GM12878 (cell line): Measurements from ENCODE around the gene MYO3B. TPM values are rescaled to one million over a fixed set of nuclear protein-coding genes. Genes with fewer than 3 reads are reported as not detected.

ENCODE experiments used
- ATAC-seq: fragments of 200-7000 bp; cut with Tn5 transposase; 3 replicates; pipeline ENCODE4 v1.9.1; 2020; ENCODE audit warnings: mild to moderate bottlenecking, moderate library complexity
- BruUV-seq: library from RNA; stranded (reverse); fragments of 400-500 nt; replicated peaks from 2 replicates; lab custom pipeline; 2021; lab: Mats Ljungman, UMichigan
- CTCF ChIA-PET: fragments of 300-600 bp; sonication (Branson Sonifier 250); formaldehyde crosslinking; extraction: SDS; loops from one replicate; lab custom pipeline; 2021; ENCODE audit warnings: inconsistent platforms; lab: Yijun Ruan, JAX
- POLR2A ChIA-PET: fragments of 350-600 bp; formaldehyde crosslinking; extraction: SDS; loops from one replicate; lab custom pipeline; 2021; ENCODE audit warnings: inconsistent platforms; lab: Charles Lee
- RAD21 ChIA-PET: fragments of 300-600 bp; sonication (Branson Sonifier 250); formaldehyde crosslinking; loops from one replicate; lab custom pipeline; 2023; ENCODE audit warnings: antibody characterized with exemption; ENCODE audit not compliant: unreplicated experiment; lab: Charles Lee
- SMC1A ChIA-PET: fragments of 300-600 bp; sonication (Branson Sonifier 250); formaldehyde crosslinking; loops from one replicate; lab custom pipeline; 2023; ENCODE audit not compliant: unreplicated experiment, uncharacterized antibody; lab: Charles Lee
- DNase-seq: peaks from one replicate; pipeline ENCODE4 v3.0.0-alpha.2; 2011; ENCODE audit warnings: low read depth, low spot score
- FAIRE-seq: peaks from 3 replicates; lab custom pipeline; 2011; peaks lifted over from hg19 to GRCh38; lab: Jason Lieb, UNC
- H2AFZ ChIP-seq: 2 replicates; pipeline ENCODE4 v1.6.0; 2011; ENCODE audit warnings: low read depth, low read length, control low read depth; ENCODE audit not compliant: control insufficient read depth
- H3K27ac ChIP-seq: 2 replicates; pipeline ENCODE4 v1.5.1; 2011; ENCODE audit warnings: control low read depth; ENCODE audit not compliant: control insufficient read depth, insufficient read depth
- H3K27me3 ChIP-seq, 2 experiments: replicated peaks in 1 of 2; 2 replicates each; pipeline versions ENCODE4 v1.6.0 to v1.6.1; 2011; ENCODE audit warnings: low read length in 1 of 2; ENCODE audit not compliant: control insufficient read depth in 2 of 2, insufficient read depth in 2 of 2
- H3K36me3 ChIP-seq, 2 experiments: 2 replicates each; pipeline ENCODE4 v1.5.1; 2011; ENCODE audit warnings: low read length in 1 of 2; ENCODE audit not compliant: control insufficient read depth in 2 of 2, insufficient read depth in 2 of 2
- H3K4me1 ChIP-seq: 2 replicates; pipeline ENCODE4 v1.6.1; 2011; ENCODE audit warnings: mild to moderate bottlenecking, low read length, moderate library complexity, mixed read lengths; ENCODE audit not compliant: control insufficient read depth, insufficient read depth
- H3K4me2 ChIP-seq: 2 replicates; pipeline ENCODE4 v1.6.0; 2011; ENCODE audit warnings: control low read depth; ENCODE audit not compliant: control insufficient read depth, insufficient read depth
- H3K4me3 ChIP-seq: fragments of 200-600 bp; sonication (generic); 2 replicates; pipeline ENCODE4 v1.5.1; 2016
- H3K79me2 ChIP-seq: 2 replicates; pipeline ENCODE4 v1.6.0; 2011; ENCODE audit warnings: low read length; ENCODE audit not compliant: control insufficient read depth, insufficient read depth
- H3K9ac ChIP-seq: 2 replicates; pipeline ENCODE4 v1.8.0; 2011; ENCODE audit warnings: low read length, control low read depth, mixed read lengths; ENCODE audit not compliant: control insufficient read depth, insufficient read depth
- H3K9me3 ChIP-seq: replicated peaks from 3 replicates; pipeline ENCODE4 v1.5.1; 2011; ENCODE audit warnings: mild to moderate bottlenecking, low read length; ENCODE audit not compliant: control insufficient read depth, insufficient read depth
- H4K20me1 ChIP-seq: 2 replicates; pipeline ENCODE4 v1.6.0; 2011; ENCODE audit not compliant: control insufficient read depth, insufficient read depth
- CEBPZ ChIP-seq: fragments of 150-350 bp; IDR thresholded peaks from 2 replicates; pipeline ENCODE4 v1.6.1; 2016; ENCODE audit warnings: low read depth, low read length
- FOXM1 ChIP-seq: IDR thresholded peaks from 2 replicates; pipeline ENCODE4 v1.6.1; 2012; ENCODE audit warnings: low read depth, mild to moderate bottlenecking, inconsistent platforms, low read length, moderate library complexity
- KLF5 ChIP-seq: fragments of 450-650 bp; IDR thresholded peaks from 2 replicates; pipeline ENCODE4 v1.6.1; 2014; ENCODE audit warnings: mild to moderate bottlenecking; ENCODE audit not compliant: partially characterized antibody
- PAX8 ChIP-seq: fragments of 450-650 bp; IDR thresholded peaks from 2 replicates; pipeline ENCODE4 v1.6.1; 2017; ENCODE audit warnings: mild to moderate bottlenecking, moderate library complexity
- RAD51 ChIP-seq: fragments of 450-650 bp; IDR thresholded peaks from 2 replicates; pipeline ENCODE4 v1.6.1; 2016; ENCODE audit warnings: moderate library complexity, mild to moderate bottlenecking, inconsistent platforms
- RBBP5 ChIP-seq: fragments of 200-600 bp; sonication (generic); conservative IDR thresholded peaks from 2 replicates; pipeline ENCODE4 v1.6.1; 2016
- SMARCA5 ChIP-seq: fragments of 450-650 bp; IDR thresholded peaks from 2 replicates; pipeline ENCODE4 v1.6.1; 2017; ENCODE audit warnings: mild to moderate bottlenecking
- ZNF207 ChIP-seq: fragments of 450-650 bp; IDR thresholded peaks from 2 replicates; pipeline ENCODE4 v1.6.1; 2014; ENCODE audit warnings: antibody characterized with exemption, mild to moderate bottlenecking, borderline replicate concordance
- WGBS: methylation state at CpG from one replicate; pipeline ENCODE4 v1.1.6; 2016; ENCODE audit warnings: low lambda C conversion rate; ENCODE audit not compliant: insufficient replicate concordance, insufficient coverage; ENCODE audit errors: missing lambda C conversion rate; 5-methylcytosine and 5-hydroxymethylcytosine counted together
- in situ Hi-C: fragments of 300-500 bp; cut with MboI; formaldehyde crosslinking; loops from 9 replicates; pipeline ENCODE4 v1.14.3; 2018; ENCODE audit warnings: mixed read lengths
- intact Hi-C: fragments of 100-400 bp; cut with micrococcal nuclease; formaldehyde crosslinking; loops from one replicate; pipeline ENCODE4 v1.14.2; 2022; ENCODE audit not compliant: unreplicated experiment
- polyA plus RNA-seq, 11 experiments: library from polyadenylated mRNA; depleted of rRNA in 4 of 11; unstranded in 6 of 11; stranded (reverse) in 5 of 11; fragments of >200 nt; fragmentation: Nextera tagmentation in 4 of 11; fragmentation: Illumina TruSeq in 1 of 11; extraction: Ambion mirVana in 4 of 11; extraction: Trizol in 1 of 11; gene quantifications; 1 replicate in 1 of 11; 2 replicates in 10 of 11; pipeline versions ENCODE4 v1.2.1 to v1.2.3, GENCODE V29; 2011 to 2016; ENCODE audit warnings: inconsistent platforms in 2 of 11, missing spikeins in 2 of 11, low read depth in 1 of 11
- total RNA-seq, 4 experiments: library from RNA; depleted of rRNA in 3 of 4; stranded (reverse); fragments of >200 nt in 3 of 4; fragmentation: Illumina TruSeq in 1 of 4; extraction: Trizol in 1 of 4; gene quantifications; 2 replicates each; pipeline versions ENCODE4 v1.2.1 to v1.2.3, GENCODE V29; 2013 to 2021
- TF ChIP-seq, protein P1 (sequence below): fragments of 450-650 bp; conservative IDR thresholded peaks from 2 replicates; pipeline ENCODE4 v1.6.1; 2017; ENCODE audit warnings: mild to moderate bottlenecking, moderate library complexity

The MYO3B gene
- total and polyA plus RNA-seq, 10 of the 15 experiments (the other 5 are each of a cell fraction or from before 2014, with no cell fraction given), result 1.1 to 7.1 (median 2.1) TPM

DNA sequence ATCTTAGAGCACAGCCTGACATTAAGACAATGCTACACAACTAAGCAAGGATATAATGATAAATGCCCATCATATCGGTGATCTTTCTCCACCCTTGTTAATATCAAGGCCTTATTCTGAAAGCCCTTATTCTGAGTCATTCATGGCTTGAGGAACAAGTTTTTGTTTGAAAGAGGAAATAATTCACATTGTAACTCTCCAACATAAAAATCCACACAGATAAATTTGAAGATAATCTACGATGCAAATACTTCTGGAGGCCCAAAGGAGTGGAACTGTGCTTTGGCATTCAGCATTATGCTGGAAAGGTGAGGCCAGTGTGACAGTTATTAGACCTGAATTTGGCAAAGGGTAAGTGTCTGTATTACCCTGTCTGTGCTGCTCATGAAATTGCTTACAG, 227.4 kb downstream of the MYO3B start:
- ATAC-seq, result no peak
- H3K27ac ChIP-seq, result no peak overlapping the region
- BruUV-seq, result no TSS peak
- ChIA-PET POLR2A (no interaction called here), SMC1A (interaction anchor here (0.6 to 0.9 kb wide), 2 partner anchors 81 to 367 kb away, joined by 3 read pairs; no protein-coding TSS in a partner anchor), RAD21 (interaction anchor here (1.0 kb wide), 2 partner anchors 125 to 169 kb away, joined by 3 read pairs; no protein-coding TSS in a partner anchor), CTCF (interaction anchor here (0.8 to 1.8 kb wide), 4 partner anchors 104 to 411 kb away, joined by 3 to 6 read pairs (median 3); partner anchors contain the start of gene GAD1)
- TF ChIP-seq SMARCA5, result no peak
- TF ChIP-seq PAX8, result no peak
- no peak for TF ChIP-seq RBBP5
- no peak for TF ChIP-seq FOXM1
- TF ChIP-seq, protein P1, sequence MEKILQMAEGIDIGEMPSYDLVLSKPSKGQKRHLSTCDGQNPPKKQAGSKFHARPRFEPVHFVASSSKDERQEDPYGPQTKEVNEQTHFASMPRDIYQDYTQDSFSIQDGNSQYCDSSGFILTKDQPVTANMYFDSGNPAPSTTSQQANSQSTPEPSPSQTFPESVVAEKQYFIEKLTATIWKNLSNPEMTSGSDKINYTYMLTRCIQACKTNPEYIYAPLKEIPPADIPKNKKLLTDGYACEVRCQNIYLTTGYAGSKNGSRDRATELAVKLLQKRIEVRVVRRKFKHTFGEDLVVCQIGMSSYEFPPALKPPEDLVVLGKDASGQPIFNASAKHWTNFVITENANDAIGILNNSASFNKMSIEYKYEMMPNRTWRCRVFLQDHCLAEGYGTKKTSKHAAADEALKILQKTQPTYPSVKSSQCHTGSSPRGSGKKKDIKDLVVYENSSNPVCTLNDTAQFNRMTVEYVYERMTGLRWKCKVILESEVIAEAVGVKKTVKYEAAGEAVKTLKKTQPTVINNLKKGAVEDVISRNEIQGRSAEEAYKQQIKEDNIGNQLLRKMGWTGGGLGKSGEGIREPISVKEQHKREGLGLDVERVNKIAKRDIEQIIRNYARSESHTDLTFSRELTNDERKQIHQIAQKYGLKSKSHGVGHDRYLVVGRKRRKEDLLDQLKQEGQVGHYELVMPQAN, result no peak
- TF ChIP-seq RAD51, result no peak
- TF ChIP-seq CEBPZ, result no peak
- no peak for TF ChIP-seq KLF5
- TF ChIP-seq ZNF207, result no peak
- H3K36me3 ChIP-seq, result no peaks in the 10 kb centered on the region
- intact Hi-C loops (loop anchor here (5.0 kb wide), 2 partner anchors 102 to 312 kb away; partner anchors contain the start of gene SP5), in situ Hi-C loops (no loop called here)
- peaks cover 15% of the 10 kb centered on the region for H3K4me1 ChIP-seq
- no peak overlapping the region for H3K9ac ChIP-seq
- no peaks in the 10 kb centered on the region for H3K9me3 ChIP-seq
- no peak for FAIRE-seq
- no peak overlapping the region for H2AFZ ChIP-seq
- no peak overlapping the region for H3K4me2 ChIP-seq
- H3K27me3 ChIP-seq, result no peaks in the 10 kb centered on the region
- no peaks in the 10 kb centered on the region; the same call in 1 of the 2 replicates for H4K20me1 ChIP-seq
- H3K79me2 ChIP-seq, result no peaks in the 10 kb centered on the region
- DNase-seq, result no peak
- WGBS, result 25% methylated on average over 2 of the region's 2 CpGs
- no peak overlapping the region for H3K4me3 ChIP-seq
